Panc1 (cell line): ENCODE data around the gene PGS1.

Experiments
- POLR2AphosphoS5 ChIP-seq: IDR thresholded peaks from 2 replicates; pipeline ENCODE4 v1.6.1; 2012; ENCODE audit warnings: mild to moderate bottlenecking, low read depth, low read length, moderate library complexity
- TF ChIP-seq, protein P1 (sequence below): fragments of 450-650 bp; IDR thresholded peaks from 2 replicates; pipeline ENCODE4 v1.5.1; 2017; ENCODE audit warnings: mild to moderate bottlenecking
- TF ChIP-seq, protein P2 (sequence below), 2 experiments: IDR thresholded peaks; 2 replicates each; pipeline ENCODE4 v1.6.1; 2011 to 2012; ENCODE audit warnings: low read depth in 2 of 2, control low read depth in 1 of 2, low read length in 1 of 2, mild to moderate bottlenecking in 1 of 2, moderate library complexity in 1 of 2; ENCODE audit not compliant: insufficient read depth in 1 of 2

DNA sequence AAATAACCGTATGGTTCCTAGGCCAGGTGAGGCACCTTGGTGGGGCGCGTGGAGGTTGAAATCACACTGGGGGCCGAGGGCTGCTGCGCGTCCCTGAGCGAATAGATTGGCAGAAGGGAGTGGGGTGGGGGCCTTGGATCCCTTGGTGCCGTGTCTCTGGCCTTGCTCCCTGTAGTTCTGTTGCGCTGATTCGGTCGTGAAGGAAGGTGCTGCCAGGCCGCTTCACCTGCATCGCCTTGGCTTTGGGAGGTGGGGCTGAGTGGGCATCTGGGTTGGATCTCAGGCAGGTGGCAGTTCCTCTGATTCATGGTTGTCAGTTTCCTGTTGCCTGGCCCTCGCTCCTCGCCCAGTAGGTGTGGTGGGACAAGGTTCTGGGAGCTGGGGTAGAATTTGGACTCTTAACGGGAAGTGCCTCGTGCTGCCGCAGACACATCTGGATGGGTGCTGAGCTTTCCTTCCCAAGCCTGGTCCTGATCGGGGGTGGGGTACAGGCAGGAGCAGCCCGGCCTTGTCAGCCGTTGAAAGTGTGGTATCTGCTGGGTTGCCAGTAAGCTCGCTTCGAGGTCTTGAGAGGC lies 30.1 kb downstream of the PGS1 start:
- TF ChIP-seq, protein P1, sequence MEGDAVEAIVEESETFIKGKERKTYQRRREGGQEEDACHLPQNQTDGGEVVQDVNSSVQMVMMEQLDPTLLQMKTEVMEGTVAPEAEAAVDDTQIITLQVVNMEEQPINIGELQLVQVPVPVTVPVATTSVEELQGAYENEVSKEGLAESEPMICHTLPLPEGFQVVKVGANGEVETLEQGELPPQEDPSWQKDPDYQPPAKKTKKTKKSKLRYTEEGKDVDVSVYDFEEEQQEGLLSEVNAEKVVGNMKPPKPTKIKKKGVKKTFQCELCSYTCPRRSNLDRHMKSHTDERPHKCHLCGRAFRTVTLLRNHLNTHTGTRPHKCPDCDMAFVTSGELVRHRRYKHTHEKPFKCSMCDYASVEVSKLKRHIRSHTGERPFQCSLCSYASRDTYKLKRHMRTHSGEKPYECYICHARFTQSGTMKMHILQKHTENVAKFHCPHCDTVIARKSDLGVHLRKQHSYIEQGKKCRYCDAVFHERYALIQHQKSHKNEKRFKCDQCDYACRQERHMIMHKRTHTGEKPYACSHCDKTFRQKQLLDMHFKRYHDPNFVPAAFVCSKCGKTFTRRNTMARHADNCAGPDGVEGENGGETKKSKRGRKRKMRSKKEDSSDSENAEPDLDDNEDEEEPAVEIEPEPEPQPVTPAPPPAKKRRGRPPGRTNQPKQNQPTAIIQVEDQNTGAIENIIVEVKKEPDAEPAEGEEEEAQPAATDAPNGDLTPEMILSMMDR = no peak
- no peak for TF ChIP-seq POLR2AphosphoS5
- TF ChIP-seq, protein P2, sequence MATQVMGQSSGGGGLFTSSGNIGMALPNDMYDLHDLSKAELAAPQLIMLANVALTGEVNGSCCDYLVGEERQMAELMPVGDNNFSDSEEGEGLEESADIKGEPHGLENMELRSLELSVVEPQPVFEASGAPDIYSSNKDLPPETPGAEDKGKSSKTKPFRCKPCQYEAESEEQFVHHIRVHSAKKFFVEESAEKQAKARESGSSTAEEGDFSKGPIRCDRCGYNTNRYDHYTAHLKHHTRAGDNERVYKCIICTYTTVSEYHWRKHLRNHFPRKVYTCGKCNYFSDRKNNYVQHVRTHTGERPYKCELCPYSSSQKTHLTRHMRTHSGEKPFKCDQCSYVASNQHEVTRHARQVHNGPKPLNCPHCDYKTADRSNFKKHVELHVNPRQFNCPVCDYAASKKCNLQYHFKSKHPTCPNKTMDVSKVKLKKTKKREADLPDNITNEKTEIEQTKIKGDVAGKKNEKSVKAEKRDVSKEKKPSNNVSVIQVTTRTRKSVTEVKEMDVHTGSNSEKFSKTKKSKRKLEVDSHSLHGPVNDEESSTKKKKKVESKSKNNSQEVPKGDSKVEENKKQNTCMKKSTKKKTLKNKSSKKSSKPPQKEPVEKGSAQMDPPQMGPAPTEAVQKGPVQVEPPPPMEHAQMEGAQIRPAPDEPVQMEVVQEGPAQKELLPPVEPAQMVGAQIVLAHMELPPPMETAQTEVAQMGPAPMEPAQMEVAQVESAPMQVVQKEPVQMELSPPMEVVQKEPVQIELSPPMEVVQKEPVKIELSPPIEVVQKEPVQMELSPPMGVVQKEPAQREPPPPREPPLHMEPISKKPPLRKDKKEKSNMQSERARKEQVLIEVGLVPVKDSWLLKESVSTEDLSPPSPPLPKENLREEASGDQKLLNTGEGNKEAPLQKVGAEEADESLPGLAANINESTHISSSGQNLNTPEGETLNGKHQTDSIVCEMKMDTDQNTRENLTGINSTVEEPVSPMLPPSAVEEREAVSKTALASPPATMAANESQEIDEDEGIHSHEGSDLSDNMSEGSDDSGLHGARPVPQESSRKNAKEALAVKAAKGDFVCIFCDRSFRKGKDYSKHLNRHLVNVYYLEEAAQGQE (IDR thresholded peaks at IDR 0.05; ENCODE audit: insufficient read depth in 1 of 2, low read depth in 2 of 2, low read length in 1 of 2) = no peak
